Lower leg skin (tissue), 3 donors: ENCODE data around the gene EXOC5.

Experiments used
- POLR2A ChIP-seq, 2 donors: fragments of 450-650 bp; IDR thresholded peaks; one replicate each; pipeline ENCODE4 v1.6.1; 2016 to 2017; ENCODE audit warnings: antibody characterized with exemption in 2 of 2, mild to moderate bottlenecking in 1 of 2, moderate library complexity in 1 of 2
- TF ChIP-seq, protein P1 (sequence below), 3 donors: fragments of 450-650 bp; IDR thresholded peaks; one replicate each; pipeline ENCODE4 v1.5.1; 2016; ENCODE audit warnings: antibody characterized with exemption in 3 of 3, mild to moderate bottlenecking in 3 of 3, moderate library complexity in 2 of 3

DNA sequence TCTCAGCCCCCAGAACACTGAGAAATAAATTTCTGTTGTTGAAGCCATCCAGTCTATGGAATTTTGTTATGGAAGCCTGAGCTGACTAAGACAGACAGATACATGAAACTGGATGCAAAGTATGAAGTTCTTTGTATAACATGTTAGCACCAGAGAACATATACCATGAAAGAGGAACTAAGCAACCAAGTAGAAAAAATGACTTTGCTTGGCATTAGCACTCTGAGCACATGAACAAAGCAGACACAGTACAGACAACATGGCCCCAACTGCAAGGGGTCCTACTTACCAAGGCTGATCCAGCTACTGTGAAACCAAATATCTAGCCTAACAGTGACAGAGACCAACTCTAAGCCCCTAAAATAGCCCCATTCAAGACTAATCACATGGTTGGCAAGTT, 13.8 kb downstream of the EXOC5 start:
- TF ChIP-seq, protein P1, sequence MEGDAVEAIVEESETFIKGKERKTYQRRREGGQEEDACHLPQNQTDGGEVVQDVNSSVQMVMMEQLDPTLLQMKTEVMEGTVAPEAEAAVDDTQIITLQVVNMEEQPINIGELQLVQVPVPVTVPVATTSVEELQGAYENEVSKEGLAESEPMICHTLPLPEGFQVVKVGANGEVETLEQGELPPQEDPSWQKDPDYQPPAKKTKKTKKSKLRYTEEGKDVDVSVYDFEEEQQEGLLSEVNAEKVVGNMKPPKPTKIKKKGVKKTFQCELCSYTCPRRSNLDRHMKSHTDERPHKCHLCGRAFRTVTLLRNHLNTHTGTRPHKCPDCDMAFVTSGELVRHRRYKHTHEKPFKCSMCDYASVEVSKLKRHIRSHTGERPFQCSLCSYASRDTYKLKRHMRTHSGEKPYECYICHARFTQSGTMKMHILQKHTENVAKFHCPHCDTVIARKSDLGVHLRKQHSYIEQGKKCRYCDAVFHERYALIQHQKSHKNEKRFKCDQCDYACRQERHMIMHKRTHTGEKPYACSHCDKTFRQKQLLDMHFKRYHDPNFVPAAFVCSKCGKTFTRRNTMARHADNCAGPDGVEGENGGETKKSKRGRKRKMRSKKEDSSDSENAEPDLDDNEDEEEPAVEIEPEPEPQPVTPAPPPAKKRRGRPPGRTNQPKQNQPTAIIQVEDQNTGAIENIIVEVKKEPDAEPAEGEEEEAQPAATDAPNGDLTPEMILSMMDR (IDR thresholded peaks at IDR 0.05), result no peak
- no peak for TF ChIP-seq POLR2A (IDR thresholded peaks at IDR 0.05)
